WTC11 (cell line): ENCODE results near the gene COL16A1. TPM values are rescaled to one million over a fixed set of nuclear protein-coding genes. Genes with fewer than 3 reads are reported as not detected.

ENCODE experiments used
- ATAC-seq: fragments of 200-7000 bp; cut with Tn5 transposase; 2 replicates; pipeline ENCODE4 v1.10.0; 2021; ENCODE audit warnings: mild to moderate bottlenecking, moderate library complexity
- CTCF ChIA-PET: fragments of 300-600 bp; sonication (Branson Sonifier 250); formaldehyde crosslinking; loops from one replicate; lab custom pipeline; 2021; ENCODE audit warnings: antibody characterized with exemption; lab: Charles Lee
- POLR2A ChIA-PET: fragments of 350-600 bp; sonication (Branson Sonifier 250); formaldehyde crosslinking; loops from one replicate; lab custom pipeline; 2021; ENCODE audit warnings: antibody characterized with exemption; lab: Charles Lee
- DNase-seq: peaks from one replicate; pipeline ENCODE4 v3.0.0; 2021; ENCODE audit warnings: low spot score
- H3K27ac Mint-ChIP-seq: 2 replicates; pipeline ENCODE4 v1.8.0; 2021; ENCODE audit warnings: mixed read lengths
- H3K27me3 Mint-ChIP-seq: 2 replicates; pipeline ENCODE4 v1.8.0; 2021; ENCODE audit warnings: low read depth, mild to moderate bottlenecking, moderate library complexity, mixed read lengths
- H3K36me3 Mint-ChIP-seq: 2 replicates; pipeline ENCODE4 v1.8.0; 2021; ENCODE audit warnings: mixed read lengths
- H3K4me1 Mint-ChIP-seq: 2 replicates; pipeline ENCODE4 v1.8.0; 2022; ENCODE audit warnings: mixed read lengths
- H3K4me3 Mint-ChIP-seq: 2 replicates; pipeline ENCODE4 v1.8.0; 2021; ENCODE audit warnings: mild to moderate bottlenecking, moderate library complexity, mixed read lengths
- H3K9me3 Mint-ChIP-seq: 2 replicates; pipeline ENCODE4 v1.8.0; 2021; ENCODE audit warnings: mixed read lengths
- ATF1 ChIP-seq: sonication (generic); formaldehyde crosslinking; IDR thresholded peaks from 2 replicates; pipeline ENCODE4 v1.8.1; 2023; ENCODE audit warnings: mild to moderate bottlenecking, moderate library complexity, missing genetic modification reagents
- CREB1 ChIP-seq: sonication (generic); formaldehyde crosslinking; IDR thresholded peaks from 2 replicates; pipeline ENCODE4 v1.8.0; 2023; ENCODE audit warnings: mild to moderate bottlenecking, missing genetic modification reagents
- CREM ChIP-seq: sonication (generic); formaldehyde crosslinking; IDR thresholded peaks from 2 replicates; pipeline ENCODE4 v1.8.1; 2022; ENCODE audit warnings: mild to moderate bottlenecking, missing genetic modification reagents, moderate library complexity
- ELF4 ChIP-seq: sonication (generic); formaldehyde crosslinking; IDR thresholded peaks from 2 replicates; pipeline ENCODE4 v1.8.1; 2022; ENCODE audit warnings: low read depth, mild to moderate bottlenecking, moderate library complexity, missing genetic modification reagents
- ESRRA ChIP-seq: sonication (generic); formaldehyde crosslinking; IDR thresholded peaks from 2 replicates; pipeline ENCODE4 v1.8.1; 2022; ENCODE audit warnings: mild to moderate bottlenecking, missing genetic modification reagents, borderline replicate concordance
- ETV6 ChIP-seq: sonication (generic); formaldehyde crosslinking; IDR thresholded peaks from 2 replicates; pipeline ENCODE4 v1.8.1; 2022; ENCODE audit warnings: mild to moderate bottlenecking, missing genetic modification reagents
- GABPB1 ChIP-seq: sonication (generic); formaldehyde crosslinking; IDR thresholded peaks from 2 replicates; pipeline ENCODE4 v1.8.1; 2023; ENCODE audit warnings: mild to moderate bottlenecking, missing genetic modification reagents
- GRHL2 ChIP-seq: fragments of 250-450 bp; sonication (Bioruptor Pico); IDR thresholded peaks from 2 replicates; pipeline ENCODE4 v1.8.0; 2022; ENCODE audit warnings: mild to moderate bottlenecking, moderate library complexity; ENCODE audit not compliant: insufficient replicate concordance, severe bottlenecking
- HMGA2 ChIP-seq: fragments of 250-450 bp; sonication (Bioruptor Pico); IDR thresholded peaks from 2 replicates; pipeline ENCODE4 v1.4.0; 2021; ENCODE audit warnings: mild to moderate bottlenecking, moderate library complexity
- IRF2 ChIP-seq: sonication (generic); formaldehyde crosslinking; IDR thresholded peaks from 2 replicates; pipeline ENCODE4 v1.8.0; 2022; ENCODE audit warnings: low read depth, missing genetic modification reagents, borderline replicate concordance
- NFYB ChIP-seq: sonication (generic); formaldehyde crosslinking; conservative IDR thresholded peaks from 2 replicates; pipeline ENCODE4 v1.8.0; 2022; ENCODE audit warnings: low read depth, missing genetic modification reagents
- NR1H2 ChIP-seq: sonication (generic); formaldehyde crosslinking; IDR thresholded peaks from 2 replicates; pipeline ENCODE4 v1.9.0; 2021; ENCODE audit warnings: mild to moderate bottlenecking, moderate library complexity, missing genetic modification reagents
- RELA ChIP-seq: sonication (generic); formaldehyde crosslinking; IDR thresholded peaks from 2 replicates; pipeline ENCODE4 v1.8.1; 2022; ENCODE audit warnings: missing genetic modification reagents, mild to moderate bottlenecking, borderline replicate concordance
- RORB ChIP-seq: fragments of 250-450 bp; sonication (Bioruptor Pico); IDR thresholded peaks from 2 replicates; pipeline ENCODE4 v1.9.0; 2021; ENCODE audit warnings: mild to moderate bottlenecking
- SP1 ChIP-seq: sonication (generic); formaldehyde crosslinking; conservative IDR thresholded peaks from 2 replicates; pipeline ENCODE4 v1.8.1; 2022; ENCODE audit warnings: missing genetic modification reagents
- TP53 ChIP-seq: sonication (generic); formaldehyde crosslinking; IDR thresholded peaks from 2 replicates; pipeline ENCODE4 v1.8.1; 2023; ENCODE audit warnings: mild to moderate bottlenecking, missing genetic modification reagents
- ZNF219 ChIP-seq: sonication (generic); formaldehyde crosslinking; IDR thresholded peaks from 2 replicates; pipeline ENCODE4 v1.8.0; 2023; ENCODE audit warnings: missing genetic modification reagents, mild to moderate bottlenecking, borderline replicate concordance
- ZNF396 ChIP-seq: fragments of 250-450 bp; sonication (Bioruptor Pico); IDR thresholded peaks from 2 replicates; pipeline ENCODE4 v1.8.0; 2021; ENCODE audit warnings: mild to moderate bottlenecking, moderate library complexity, borderline replicate concordance
- ZNF423 ChIP-seq: fragments of 250-450 bp; sonication (Bioruptor Pico); IDR thresholded peaks from 2 replicates; pipeline ENCODE4 v2.1.2; 2022; ENCODE audit warnings: mild to moderate bottlenecking, moderate library complexity
- total RNA-seq: library from RNA; stranded (reverse); gene quantifications from 3 replicates; pipeline ENCODE4 v1.2.3, GENCODE V29; 2021
- TF ChIP-seq, protein P1 (sequence below): fragments of 250-450 bp; sonication (Bioruptor Pico); IDR thresholded peaks from 2 replicates; pipeline ENCODE4 v1.9.0; 2021; ENCODE audit warnings: mild to moderate bottlenecking
- TF ChIP-seq, protein P2 (sequence below): fragments of 250-450 bp; sonication (Bioruptor Pico); IDR thresholded peaks from 2 replicates; pipeline ENCODE4 v1.9.0; 2021; ENCODE audit warnings: mild to moderate bottlenecking
- TF ChIP-seq, protein P3 (sequence below): sonication (generic); formaldehyde crosslinking; IDR thresholded peaks from 2 replicates; pipeline ENCODE4 v1.8.1; 2022; ENCODE audit warnings: low read depth, mild to moderate bottlenecking, moderate library complexity, missing genetic modification reagents, borderline replicate concordance
- TF ChIP-seq, protein P4 (sequence below): fragments of 250-450 bp; sonication (Bioruptor Pico); IDR thresholded peaks from 2 replicates; pipeline ENCODE4 v2.1.2; 2022; ENCODE audit warnings: mild to moderate bottlenecking, moderate library complexity
- TF ChIP-seq, protein P5 (sequence below): fragments of 250-450 bp; sonication (Bioruptor Pico); IDR thresholded peaks from 2 replicates; pipeline ENCODE4 v1.9.0; 2021; ENCODE audit warnings: moderate library complexity, mild to moderate bottlenecking, inconsistent platforms, borderline replicate concordance
- TF ChIP-seq, protein P6 (sequence below): sonication (generic); formaldehyde crosslinking; IDR thresholded peaks from 2 replicates; pipeline ENCODE4 v1.8.1; 2022; ENCODE audit warnings: mild to moderate bottlenecking, moderate library complexity, missing genetic modification reagents

Gene COL16A1
- total RNA-seq, 1 experiment from 2014 or later: 8.8 TPM

DNA sequence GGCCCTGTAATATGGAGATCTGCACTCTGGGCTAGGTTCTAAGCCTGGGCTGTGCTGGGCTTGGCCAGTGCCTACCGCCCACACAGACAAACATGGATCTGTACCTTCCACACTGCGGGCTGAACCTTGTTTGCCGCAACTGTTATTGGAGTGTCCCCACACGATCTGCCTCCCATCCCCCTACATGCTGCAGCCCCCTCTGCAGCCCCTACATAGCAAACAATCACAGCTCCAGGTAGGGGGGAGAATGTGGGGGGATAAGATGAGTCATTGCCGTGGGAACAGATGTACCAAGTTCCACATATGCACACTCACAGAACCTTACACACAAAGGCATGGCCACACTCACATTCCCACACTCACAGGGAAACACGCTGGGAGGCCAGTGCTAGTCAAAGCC is 88.4 kb downstream of the COL16A1 start:
- ChIA-PET POLR2A (no interaction called here), CTCF (interaction anchor here (1.3 to 3.7 kb wide), 2 partner anchors 27 to 55 kb away, joined by 3 to 38 read pairs; no protein-coding TSS in a partner anchor)
- H3K4me3 Mint-ChIP-seq: no peak overlapping the region
- H3K36me3 Mint-ChIP-seq: no peaks in the 10 kb centered on the region
- peaks cover 29% of the 10 kb centered on the region for H3K27me3 Mint-ChIP-seq
- H3K9me3 Mint-ChIP-seq: no peaks in the 10 kb centered on the region; the same call in 1 of the 2 replicates
- peaks cover 14% of the 10 kb centered on the region for H3K4me1 Mint-ChIP-seq
- no peak for DNase-seq
- ATAC-seq: no peak
- H3K27ac Mint-ChIP-seq: no peak overlapping the region
- TF ChIP-seq, protein P1, sequence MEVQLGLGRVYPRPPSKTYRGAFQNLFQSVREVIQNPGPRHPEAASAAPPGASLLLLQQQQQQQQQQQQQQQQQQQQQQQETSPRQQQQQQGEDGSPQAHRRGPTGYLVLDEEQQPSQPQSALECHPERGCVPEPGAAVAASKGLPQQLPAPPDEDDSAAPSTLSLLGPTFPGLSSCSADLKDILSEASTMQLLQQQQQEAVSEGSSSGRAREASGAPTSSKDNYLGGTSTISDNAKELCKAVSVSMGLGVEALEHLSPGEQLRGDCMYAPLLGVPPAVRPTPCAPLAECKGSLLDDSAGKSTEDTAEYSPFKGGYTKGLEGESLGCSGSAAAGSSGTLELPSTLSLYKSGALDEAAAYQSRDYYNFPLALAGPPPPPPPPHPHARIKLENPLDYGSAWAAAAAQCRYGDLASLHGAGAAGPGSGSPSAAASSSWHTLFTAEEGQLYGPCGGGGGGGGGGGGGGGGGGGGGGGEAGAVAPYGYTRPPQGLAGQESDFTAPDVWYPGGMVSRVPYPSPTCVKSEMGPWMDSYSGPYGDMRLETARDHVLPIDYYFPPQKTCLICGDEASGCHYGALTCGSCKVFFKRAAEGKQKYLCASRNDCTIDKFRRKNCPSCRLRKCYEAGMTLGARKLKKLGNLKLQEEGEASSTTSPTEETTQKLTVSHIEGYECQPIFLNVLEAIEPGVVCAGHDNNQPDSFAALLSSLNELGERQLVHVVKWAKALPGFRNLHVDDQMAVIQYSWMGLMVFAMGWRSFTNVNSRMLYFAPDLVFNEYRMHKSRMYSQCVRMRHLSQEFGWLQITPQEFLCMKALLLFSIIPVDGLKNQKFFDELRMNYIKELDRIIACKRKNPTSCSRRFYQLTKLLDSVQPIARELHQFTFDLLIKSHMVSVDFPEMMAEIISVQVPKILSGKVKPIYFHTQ (CRISPR knock-in tag): no peak
- TF ChIP-seq ELF4 (CRISPR knock-in tag): no peak
- TF ChIP-seq, protein P2, sequence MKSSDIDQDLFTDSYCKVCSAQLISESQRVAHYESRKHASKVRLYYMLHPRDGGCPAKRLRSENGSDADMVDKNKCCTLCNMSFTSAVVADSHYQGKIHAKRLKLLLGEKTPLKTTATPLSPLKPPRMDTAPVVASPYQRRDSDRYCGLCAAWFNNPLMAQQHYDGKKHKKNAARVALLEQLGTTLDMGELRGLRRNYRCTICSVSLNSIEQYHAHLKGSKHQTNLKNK (CRISPR knock-in tag): no peak
- TF ChIP-seq ZNF219 (CRISPR knock-in tag): no peak
- TF ChIP-seq RELA (CRISPR knock-in tag): no peak
- TF ChIP-seq CREM (CRISPR knock-in tag): no peak
- TF ChIP-seq, protein P3, sequence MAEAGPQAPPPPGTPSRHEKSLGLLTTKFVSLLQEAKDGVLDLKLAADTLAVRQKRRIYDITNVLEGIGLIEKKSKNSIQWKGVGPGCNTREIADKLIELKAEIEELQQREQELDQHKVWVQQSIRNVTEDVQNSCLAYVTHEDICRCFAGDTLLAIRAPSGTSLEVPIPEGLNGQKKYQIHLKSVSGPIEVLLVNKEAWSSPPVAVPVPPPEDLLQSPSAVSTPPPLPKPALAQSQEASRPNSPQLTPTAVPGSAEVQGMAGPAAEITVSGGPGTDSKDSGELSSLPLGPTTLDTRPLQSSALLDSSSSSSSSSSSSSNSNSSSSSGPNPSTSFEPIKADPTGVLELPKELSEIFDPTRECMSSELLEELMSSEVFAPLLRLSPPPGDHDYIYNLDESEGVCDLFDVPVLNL (CRISPR knock-in tag): no peak
- no peak for TF ChIP-seq ETV6 (CRISPR knock-in tag)
- no peak for TF ChIP-seq ESRRA (CRISPR knock-in tag)
- TF ChIP-seq SP1 (CRISPR knock-in tag): no peak
- no peak for TF ChIP-seq CREB1
- no peak for TF ChIP-seq ATF1
- TF ChIP-seq, protein P4, sequence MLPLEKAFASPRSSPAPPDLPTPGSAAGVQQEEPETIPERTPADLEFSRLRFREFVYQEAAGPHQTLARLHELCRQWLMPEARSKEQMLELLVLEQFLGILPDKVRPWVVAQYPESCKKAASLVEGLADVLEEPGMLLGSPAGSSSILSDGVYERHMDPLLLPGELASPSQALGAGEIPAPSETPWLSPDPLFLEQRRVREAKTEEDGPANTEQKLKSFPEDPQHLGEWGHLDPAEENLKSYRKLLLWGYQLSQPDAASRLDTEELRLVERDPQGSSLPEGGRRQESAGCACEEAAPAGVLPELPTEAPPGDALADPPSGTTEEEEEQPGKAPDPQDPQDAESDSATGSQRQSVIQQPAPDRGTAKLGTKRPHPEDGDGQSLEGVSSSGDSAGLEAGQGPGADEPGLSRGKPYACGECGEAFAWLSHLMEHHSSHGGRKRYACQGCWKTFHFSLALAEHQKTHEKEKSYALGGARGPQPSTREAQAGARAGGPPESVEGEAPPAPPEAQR: no peak
- no peak for TF ChIP-seq TP53
- no peak for TF ChIP-seq NR1H2
- no peak for TF ChIP-seq ZNF396
- TF ChIP-seq IRF2: no peak
- TF ChIP-seq GRHL2 (CRISPR knock-in tag): no peak

DNA sequence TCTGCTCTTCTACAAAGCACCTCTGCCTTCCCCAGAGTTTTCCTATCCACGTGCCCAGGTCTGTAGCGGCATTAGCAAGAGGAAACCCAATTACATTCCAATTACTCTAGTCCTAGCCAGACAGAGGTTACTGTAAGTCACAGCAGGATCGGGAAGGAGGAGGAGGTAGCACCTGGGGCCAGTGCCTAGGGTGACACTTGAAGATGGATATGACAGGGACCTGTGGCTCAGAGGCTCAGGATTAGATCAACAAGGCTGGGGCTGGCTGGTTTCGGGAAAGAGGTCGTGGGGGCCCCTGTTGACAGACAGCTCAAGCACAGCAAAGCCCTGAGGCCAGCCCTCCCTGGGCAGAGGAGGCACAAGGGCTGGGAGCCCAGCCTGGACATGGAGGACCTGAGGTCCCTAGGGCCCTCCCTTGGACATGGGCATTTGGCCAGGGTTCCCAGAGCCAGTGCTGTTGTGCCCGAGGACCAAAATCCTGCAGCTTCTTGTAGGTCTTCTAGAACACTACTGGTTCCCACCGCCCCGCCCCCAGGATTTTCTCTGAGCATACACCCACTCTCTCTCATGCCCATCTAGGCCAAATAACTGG is 89.3 kb downstream of the COL16A1 start:
- ChIA-PET POLR2A (no interaction called here), CTCF (interaction anchor here (0.6 to 1.0 kb wide), 3 partner anchors 27 to 101 kb away, joined by 3 to 4 read pairs (median 3); no protein-coding TSS in a partner anchor)
- Mint-ChIP-seq H3K4me3 (no peak overlapping the region), H3K9me3 (no peaks in the 10 kb centered on the region; the same call in 1 of the 2 replicates), H3K36me3 (no peaks in the 10 kb centered on the region), H3K27me3 (peaks cover 29% of the 10 kb centered on the region), H3K27ac (no peak overlapping the region; the same call in 1 of the 2 replicates), H3K4me1 (peaks cover 14% of the 10 kb centered on the region)
- no peak for ATAC-seq
- DNase-seq: no peak
- TF ChIP-seq, protein P5, sequence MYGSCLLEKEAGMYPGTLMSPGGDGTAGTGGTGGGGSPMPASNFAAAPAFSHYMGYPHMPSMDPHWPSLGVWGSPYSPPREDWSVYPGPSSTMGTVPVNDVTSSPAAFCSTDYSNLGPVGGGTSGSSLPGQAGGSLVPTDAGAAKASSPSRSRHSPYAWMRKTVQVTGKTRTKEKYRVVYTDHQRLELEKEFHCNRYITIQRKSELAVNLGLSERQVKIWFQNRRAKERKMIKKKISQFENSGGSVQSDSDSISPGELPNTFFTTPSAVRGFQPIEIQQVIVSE (CRISPR knock-in tag): no peak
- TF ChIP-seq, protein P1 (CRISPR knock-in tag): no peak
- TF ChIP-seq GABPB1 (no peak), HMGA2 (CRISPR knock-in tag) (no peak), CREB1 (no peak), RORB (no peak), NFYB (CRISPR knock-in tag) (no peak), ZNF219 (CRISPR knock-in tag) (no peak), ZNF423 (no peak)
- TF ChIP-seq, protein P6, sequence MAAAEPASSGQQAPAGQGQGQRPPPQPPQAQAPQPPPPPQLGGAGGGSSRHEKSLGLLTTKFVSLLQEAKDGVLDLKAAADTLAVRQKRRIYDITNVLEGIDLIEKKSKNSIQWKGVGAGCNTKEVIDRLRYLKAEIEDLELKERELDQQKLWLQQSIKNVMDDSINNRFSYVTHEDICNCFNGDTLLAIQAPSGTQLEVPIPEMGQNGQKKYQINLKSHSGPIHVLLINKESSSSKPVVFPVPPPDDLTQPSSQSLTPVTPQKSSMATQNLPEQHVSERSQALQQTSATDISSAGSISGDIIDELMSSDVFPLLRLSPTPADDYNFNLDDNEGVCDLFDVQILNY: no peak
